Measurements from ENCODE around the gene VANGL1. TPM values are rescaled to one million over a fixed set of nuclear protein-coding genes. Genes with fewer than 3 reads are reported as not detected.

Gene VANGL1
- total RNA-seq, 1 donor from 2014 or later: 13.8 TPM

DNA sequence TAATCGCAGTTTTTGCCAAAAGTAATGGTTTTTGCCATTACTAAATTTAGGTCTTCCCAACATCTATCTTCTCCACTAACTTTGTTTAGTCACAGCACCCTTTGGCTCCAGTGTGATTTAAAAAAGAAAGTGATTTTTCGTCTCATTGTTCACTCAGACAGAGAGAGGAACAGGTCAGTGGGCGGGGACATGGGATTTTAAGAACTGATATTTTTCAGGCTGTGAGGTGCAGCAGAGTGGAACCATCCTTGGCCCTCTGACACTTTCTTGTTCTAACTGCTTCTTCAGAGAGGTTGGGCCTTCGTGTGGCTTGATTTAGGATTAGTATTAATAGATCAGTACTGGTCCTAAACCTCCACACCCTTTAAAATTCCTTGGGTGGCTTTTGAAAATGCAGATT lies 88.0 kb downstream of the VANGL1 start:
- Histone ChIP-seq H3K79me2 (ENCODE audit: insufficient read depth, low read length) (no peaks in the 10 kb centered on the region), H3K4me3 (ENCODE audit: insufficient read depth, low read depth, low read length) (no peak overlapping the region), H3K9me3 (ENCODE audit: insufficient read depth, low read depth, low read length) (no peaks in the 10 kb centered on the region), H3K9ac (ENCODE audit: low read length) (no peak overlapping the region), H3K27ac (ENCODE audit: low read depth, low read length) (no peak overlapping the region), H3K4me2 (ENCODE audit: low read length) (no peak overlapping the region), H2AFZ (ENCODE audit: low read depth, low read length) (no peak overlapping the region), H3K27me3 (ENCODE audit: insufficient read depth, low read length) (peaks cover 2% of the 10 kb centered on the region), H4K20me1 (ENCODE audit: insufficient read depth, low read length) (no peaks in the 10 kb centered on the region), H3K4me1 (ENCODE audit: insufficient read depth, low read length) (no peaks in the 10 kb centered on the region), H3K36me3 (ENCODE audit: insufficient read depth, low read length) (no peaks in the 10 kb centered on the region)
- DNase-seq (ENCODE audit: low read depth) (no peak), FAIRE-seq (no peak)
- Mint-ChIP-seq H3K27ac (ENCODE audit: unreplicated experiment) (no peak overlapping the region), H3K4me3 (ENCODE audit: unreplicated experiment) (no peak overlapping the region), H3K4me1 (ENCODE audit: low read depth, unreplicated experiment) (peaks cover 12% of the 10 kb centered on the region), H3K36me3 (ENCODE audit: low read depth, unreplicated experiment) (peaks cover 4% of the 10 kb centered on the region), H3K27me3 (ENCODE audit: low read depth, unreplicated experiment) (peaks cover 3% of the 10 kb centered on the region), H3K9me3 (ENCODE audit: unreplicated experiment) (no peaks in the 10 kb centered on the region)
- TF ChIP-seq, protein P1, sequence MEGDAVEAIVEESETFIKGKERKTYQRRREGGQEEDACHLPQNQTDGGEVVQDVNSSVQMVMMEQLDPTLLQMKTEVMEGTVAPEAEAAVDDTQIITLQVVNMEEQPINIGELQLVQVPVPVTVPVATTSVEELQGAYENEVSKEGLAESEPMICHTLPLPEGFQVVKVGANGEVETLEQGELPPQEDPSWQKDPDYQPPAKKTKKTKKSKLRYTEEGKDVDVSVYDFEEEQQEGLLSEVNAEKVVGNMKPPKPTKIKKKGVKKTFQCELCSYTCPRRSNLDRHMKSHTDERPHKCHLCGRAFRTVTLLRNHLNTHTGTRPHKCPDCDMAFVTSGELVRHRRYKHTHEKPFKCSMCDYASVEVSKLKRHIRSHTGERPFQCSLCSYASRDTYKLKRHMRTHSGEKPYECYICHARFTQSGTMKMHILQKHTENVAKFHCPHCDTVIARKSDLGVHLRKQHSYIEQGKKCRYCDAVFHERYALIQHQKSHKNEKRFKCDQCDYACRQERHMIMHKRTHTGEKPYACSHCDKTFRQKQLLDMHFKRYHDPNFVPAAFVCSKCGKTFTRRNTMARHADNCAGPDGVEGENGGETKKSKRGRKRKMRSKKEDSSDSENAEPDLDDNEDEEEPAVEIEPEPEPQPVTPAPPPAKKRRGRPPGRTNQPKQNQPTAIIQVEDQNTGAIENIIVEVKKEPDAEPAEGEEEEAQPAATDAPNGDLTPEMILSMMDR (IDR thresholded peaks at IDR 0.05; ENCODE audit: insufficient read depth, low read depth, low read length): no peak
- no peak for TF ChIP-seq EZH2 (IDR thresholded peaks at IDR 0.05; ENCODE audit: insufficient read depth, low read length)

DNA sequence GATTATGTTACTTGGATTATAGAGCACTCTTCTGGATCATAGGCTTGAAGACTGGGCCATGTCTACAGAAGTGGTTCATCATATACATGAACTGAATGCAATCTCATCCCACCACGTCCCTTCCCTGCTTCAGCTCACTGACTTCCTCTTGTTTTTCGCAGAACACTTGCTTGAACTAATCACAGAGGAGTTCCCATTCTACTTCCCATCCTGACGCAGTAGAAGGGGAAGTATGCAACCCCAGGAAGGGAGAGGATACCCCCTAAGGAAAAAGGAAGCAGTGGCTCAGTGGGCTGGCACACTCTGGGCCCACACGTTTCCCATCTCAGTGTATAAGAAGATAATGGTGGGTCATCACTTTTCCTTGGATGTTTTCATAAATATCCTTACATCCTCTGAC lies 90.5 kb downstream of the VANGL1 start:
- peaks cover 12% of the 10 kb centered on the region for H3K4me1 Mint-ChIP-seq (ENCODE audit: low read depth, unreplicated experiment)
- H3K4me1 ChIP-seq (ENCODE audit: insufficient read depth, low read length): no peaks in the 10 kb centered on the region
- no peaks in the 10 kb centered on the region for H3K9me3 ChIP-seq (ENCODE audit: insufficient read depth, low read depth, low read length)
- H3K36me3 ChIP-seq (ENCODE audit: insufficient read depth, low read length): no peaks in the 10 kb centered on the region
- H3K4me3 Mint-ChIP-seq (ENCODE audit: unreplicated experiment): no peak overlapping the region
- H3K36me3 Mint-ChIP-seq (ENCODE audit: low read depth, unreplicated experiment): no peaks in the 10 kb centered on the region
- no peak overlapping the region for H3K27ac ChIP-seq (ENCODE audit: low read depth, low read length)
- no peak for FAIRE-seq
- no peak overlapping the region for H3K4me3 ChIP-seq (ENCODE audit: insufficient read depth, low read depth, low read length)
- H2AFZ ChIP-seq (ENCODE audit: low read depth, low read length): no peak overlapping the region
- no peak overlapping the region for H3K27ac Mint-ChIP-seq (ENCODE audit: unreplicated experiment)
- H3K9me3 Mint-ChIP-seq (ENCODE audit: unreplicated experiment): no peaks in the 10 kb centered on the region
- no peak overlapping the region for H3K4me2 ChIP-seq (ENCODE audit: low read length)
- no peak overlapping the region for H3K9ac ChIP-seq (ENCODE audit: low read length)
- TF ChIP-seq, protein P1 (IDR thresholded peaks at IDR 0.05; ENCODE audit: insufficient read depth, low read depth, low read length): no peak
- H4K20me1 ChIP-seq (ENCODE audit: insufficient read depth, low read length): no peaks in the 10 kb centered on the region
- DNase-seq (ENCODE audit: low read depth): no peak
- no peaks in the 10 kb centered on the region for H3K79me2 ChIP-seq (ENCODE audit: insufficient read depth, low read length)
- peaks cover 2% of the 10 kb centered on the region for H3K27me3 ChIP-seq (ENCODE audit: insufficient read depth, low read length)
- peaks cover 3% of the 10 kb centered on the region for H3K27me3 Mint-ChIP-seq (ENCODE audit: low read depth, unreplicated experiment)

DNA sequence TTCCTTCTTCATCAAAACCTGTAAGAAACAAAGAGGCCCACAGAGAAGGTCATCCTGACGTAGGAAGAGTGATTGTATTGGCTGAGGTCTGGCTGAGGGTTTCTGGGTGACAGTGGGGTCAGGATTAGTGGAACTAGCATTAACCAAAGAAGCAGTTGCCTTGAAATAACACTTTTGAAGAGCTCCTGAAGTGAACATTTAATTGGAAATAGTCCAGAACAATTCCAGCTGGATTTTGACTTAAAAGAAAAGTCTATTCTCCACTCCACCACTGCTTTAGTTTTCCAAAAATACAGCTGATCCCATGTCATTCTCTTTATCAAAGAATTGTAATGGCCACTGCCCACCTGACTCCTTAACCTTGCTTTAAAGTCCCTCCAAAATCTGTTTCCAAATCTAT lies 99.0 kb downstream of the VANGL1 start:
- H3K27me3 ChIP-seq (ENCODE audit: insufficient read depth, low read length): peaks cover 5% of the 10 kb centered on the region
- Mint-ChIP-seq H3K4me3 (ENCODE audit: unreplicated experiment) (no peak overlapping the region), H3K27ac (ENCODE audit: unreplicated experiment) (no peak overlapping the region), H3K36me3 (ENCODE audit: low read depth, unreplicated experiment) (no peaks in the 10 kb centered on the region), H3K27me3 (ENCODE audit: low read depth, unreplicated experiment) (peaks cover 5% of the 10 kb centered on the region), H3K9me3 (ENCODE audit: unreplicated experiment) (no peaks in the 10 kb centered on the region), H3K4me1 (ENCODE audit: low read depth, unreplicated experiment) (no peaks in the 10 kb centered on the region)
- FAIRE-seq (no peak), DNase-seq (ENCODE audit: low read depth) (no peak)
- H3K4me1 ChIP-seq (ENCODE audit: insufficient read depth, low read length): no peaks in the 10 kb centered on the region
- no peaks in the 10 kb centered on the region for H3K79me2 ChIP-seq (ENCODE audit: insufficient read depth, low read length)
- no peak overlapping the region for H3K4me3 ChIP-seq (ENCODE audit: insufficient read depth, low read depth, low read length)
- H4K20me1 ChIP-seq (ENCODE audit: insufficient read depth, low read length): no peaks in the 10 kb centered on the region
- H3K9me3 ChIP-seq (ENCODE audit: insufficient read depth, low read depth, low read length): no peaks in the 10 kb centered on the region
- no peak overlapping the region for H3K27ac ChIP-seq (ENCODE audit: low read depth, low read length)
- no peak overlapping the region for H3K9ac ChIP-seq (ENCODE audit: low read length)
- no peak for TF ChIP-seq EZH2 (IDR thresholded peaks at IDR 0.05; ENCODE audit: insufficient read depth, low read length)
- TF ChIP-seq, protein P1 (IDR thresholded peaks at IDR 0.05; ENCODE audit: insufficient read depth, low read depth, low read length): no peak
- H2AFZ ChIP-seq (ENCODE audit: low read depth, low read length): no peak overlapping the region
- no peaks in the 10 kb centered on the region for H3K36me3 ChIP-seq (ENCODE audit: insufficient read depth, low read length)
- no peak overlapping the region for H3K4me2 ChIP-seq (ENCODE audit: low read length)
